ENCODE results near the gene ETS1.
A peak's percentile ranks its signal among the peaks of the same experiment; 100 is the strongest.

ETS1 gene

DNA sequence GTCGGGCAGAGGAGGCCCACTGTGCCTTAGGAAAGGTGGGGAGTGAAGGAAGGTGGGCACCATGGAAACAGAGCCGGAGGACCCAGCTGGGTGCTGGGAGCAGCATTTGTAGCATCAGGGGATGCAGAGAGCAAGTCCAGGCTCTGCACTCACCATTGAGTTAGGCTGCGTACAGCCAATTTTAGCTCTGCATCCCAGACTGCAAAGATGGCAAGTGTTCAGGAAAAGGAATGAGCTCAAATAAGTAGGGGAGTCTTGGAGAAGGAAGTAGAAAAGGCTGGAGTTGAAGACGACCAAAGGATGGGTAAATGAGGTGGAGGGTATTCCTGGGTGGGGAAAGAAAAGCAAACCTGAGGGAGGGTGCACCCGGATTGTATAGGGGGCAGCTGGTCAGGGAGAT is 31.6 kb upstream of the ETS1 start:
- no peak for DNase-seq

DNA sequence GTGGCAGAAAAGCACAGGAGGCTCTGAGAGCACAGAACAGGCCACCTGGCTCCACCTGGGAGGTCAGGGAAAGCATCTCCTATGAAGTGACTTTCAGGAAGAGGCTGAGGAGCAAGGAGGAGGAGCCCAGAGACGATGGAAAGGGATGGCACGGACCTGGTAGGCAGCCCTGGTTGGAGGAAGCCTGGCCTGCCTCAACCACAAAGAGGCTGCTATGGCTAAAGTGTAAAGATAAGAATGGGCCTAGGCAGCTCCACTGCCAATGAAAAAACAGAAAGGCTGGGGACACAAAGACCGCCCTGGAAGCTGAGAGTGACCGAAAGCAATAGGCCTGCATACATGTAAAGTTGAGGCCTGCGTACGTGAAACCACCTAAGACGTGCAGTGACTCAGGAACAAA is 31.2 kb upstream of the ETS1 start:
- peak; percentile 55 for DNase-seq

- peak; percentile 91 for DNase-seq
These were observed 28.8 kb upstream of the ETS1 start for GRCh38 chr11:128616161-128616560.

DNA sequence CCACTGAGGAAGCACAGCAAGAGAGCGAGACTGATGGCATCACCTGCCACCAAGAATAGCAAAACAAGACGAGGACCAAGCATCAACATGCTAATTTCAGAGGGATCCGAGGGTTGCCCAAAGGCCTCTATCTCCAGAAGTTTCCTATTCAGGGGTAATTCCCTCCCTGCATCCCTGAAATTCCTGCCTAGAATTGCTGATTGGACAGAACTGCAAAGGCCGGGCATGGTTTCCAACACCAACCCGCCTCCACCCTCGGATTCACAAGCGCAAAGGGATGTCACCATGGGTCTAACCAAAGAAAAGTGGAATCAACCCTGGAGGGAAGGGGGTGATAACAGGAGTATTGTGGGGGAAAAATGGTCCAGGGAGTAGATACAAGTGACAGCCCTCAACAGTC is 28.3 kb upstream of the ETS1 start:
- no peak for DNase-seq

- no peak for DNase-seq
These were observed 27.7 kb upstream of the ETS1 start for GRCh38 chr11:128615076-128615475.

DNA sequence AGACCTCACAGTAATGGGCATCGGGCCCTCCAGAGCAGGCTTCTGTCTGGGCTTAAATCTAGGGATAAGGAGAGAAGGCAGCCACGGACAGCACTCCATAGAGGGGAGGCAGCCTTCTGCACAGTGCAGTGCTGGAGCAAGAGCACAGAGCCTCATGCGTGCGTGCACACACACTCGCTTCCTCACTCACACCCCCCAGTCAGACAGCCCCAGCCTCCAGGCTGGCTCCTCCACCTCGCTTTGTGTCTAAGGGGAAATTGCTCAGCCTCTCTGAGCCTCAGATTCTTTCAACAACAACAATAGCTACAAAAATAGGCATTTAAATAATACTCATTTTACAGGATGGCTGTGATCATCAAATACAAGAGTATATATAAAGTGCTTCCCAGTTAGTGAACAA is 26.7 kb upstream of the ETS1 start:
- no peak for DNase-seq

- no peak for DNase-seq
These were observed 26.1 kb upstream of the ETS1 start for GRCh38 chr11:128613300-128613995.

DNA sequence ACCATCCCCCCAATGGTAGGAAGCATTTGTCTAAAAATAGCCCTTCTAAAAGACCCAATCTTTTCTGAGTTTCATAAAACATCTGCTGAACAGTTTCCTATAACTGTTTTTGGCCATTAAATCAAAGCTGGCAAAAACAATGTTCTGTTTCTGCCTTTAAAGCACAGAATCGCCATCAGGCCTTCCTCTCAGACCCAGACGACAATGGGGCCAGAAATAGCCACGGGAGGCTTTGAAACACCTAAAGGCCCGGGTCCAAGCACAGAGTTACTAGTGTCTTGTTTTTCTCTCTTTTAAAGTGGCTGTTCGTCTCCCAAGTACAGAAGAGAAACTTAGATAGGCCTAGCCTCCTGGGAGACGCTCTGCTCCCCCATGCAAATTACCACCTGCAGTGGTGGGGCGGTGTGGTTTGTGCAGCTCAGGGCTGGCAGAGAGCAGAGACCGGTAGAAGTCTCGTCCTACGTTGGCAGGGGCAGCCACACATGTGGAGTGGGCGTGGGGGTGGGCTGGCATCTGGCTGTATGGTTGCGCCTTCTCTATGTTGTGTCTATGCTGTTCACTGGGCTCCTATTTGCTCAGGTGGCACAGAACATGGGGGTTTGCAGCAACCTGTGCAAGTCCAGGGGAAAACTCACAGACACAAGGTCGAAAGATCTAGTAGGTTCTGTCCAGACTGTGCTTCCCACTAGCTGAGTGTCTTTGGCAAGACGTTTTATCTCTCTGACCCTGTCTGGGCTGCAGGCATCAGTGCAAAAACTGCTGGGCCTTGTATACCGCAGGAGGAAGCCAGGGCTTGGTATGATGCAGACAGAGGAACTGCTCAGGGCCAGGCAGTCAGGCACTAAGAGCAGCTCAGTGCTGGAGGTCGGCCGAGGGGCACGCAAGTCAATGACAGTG is 23.6 kb upstream of the ETS1 start:
- DNase-seq: peak; percentile 93

GRCh38 chr11:128609785-128610184 is 22.4 kb upstream of the ETS1 start:
- no peak for DNase-seq

- DNase-seq: no peak
These were observed 21.5 kb upstream of the ETS1 start for GRCh38 chr11:128608746-128609407.

- DNase-seq: peak; percentile 64
These were observed 20.5 kb upstream of the ETS1 start for GRCh38 chr11:128607819-128608218.

DNA sequence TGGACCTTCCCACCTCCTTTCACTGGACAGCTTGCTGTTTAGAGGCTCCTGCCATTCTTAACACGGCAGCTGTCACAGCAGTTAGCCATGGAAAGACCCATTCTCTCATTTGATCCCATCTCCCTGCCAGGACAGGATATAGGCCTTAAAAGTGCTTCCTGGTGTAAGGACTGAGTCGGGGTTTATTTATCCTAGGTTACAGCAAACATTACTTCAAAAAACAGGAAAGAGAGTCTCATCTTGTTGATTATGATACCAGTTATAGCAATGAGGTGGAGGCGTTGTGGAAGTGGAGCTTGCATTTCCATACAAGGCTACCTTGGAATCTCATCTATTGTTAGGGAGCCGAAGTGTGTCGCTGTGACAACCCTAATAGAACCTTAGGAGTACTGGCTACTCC is 17.4 kb upstream of the ETS1 start:
- no peak for DNase-seq

- DNase-seq: peak; percentile 55
These were observed 16.5 kb upstream of the ETS1 start for GRCh38 chr11:128603752-128604414.

DNA sequence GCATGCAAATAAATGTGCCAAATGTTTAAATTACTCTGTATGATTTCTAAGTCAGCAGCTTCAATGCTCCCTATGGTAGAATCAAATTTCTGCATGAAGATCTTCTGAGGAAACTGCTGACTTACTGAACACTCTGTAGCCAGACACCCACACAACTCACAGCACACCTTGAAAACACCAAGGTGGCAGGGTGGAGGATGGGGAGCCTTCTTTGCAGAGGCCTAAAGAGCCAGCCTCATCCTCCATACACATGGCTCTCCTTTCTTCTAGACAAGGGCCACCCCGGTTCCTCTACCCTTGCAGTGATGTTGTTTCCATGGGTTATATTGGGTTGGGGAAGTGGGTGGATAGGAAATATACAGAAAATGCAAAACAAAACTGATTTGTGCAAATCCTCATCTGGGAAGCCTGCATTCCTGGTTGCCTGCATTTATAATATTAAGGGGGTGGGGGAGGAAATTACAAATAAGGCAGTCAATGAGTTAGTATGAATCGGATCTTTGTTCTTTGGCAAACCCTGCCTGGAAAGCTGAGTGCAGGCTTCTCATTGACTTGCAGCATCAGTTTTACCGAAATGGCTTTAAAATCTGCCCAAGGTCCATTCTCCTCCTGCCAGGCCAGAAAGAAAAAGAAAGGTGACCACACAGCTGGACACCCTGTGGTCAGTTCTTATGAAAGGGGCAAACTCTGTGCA is 15.8 kb upstream of the ETS1 start:
- DNase-seq: no peak

- no peak for DNase-seq
These were observed 12.4 kb upstream of the ETS1 start for GRCh38 chr11:128599729-128600128.

- no peak for DNase-seq
These were observed 11.3 kb upstream of the ETS1 start for GRCh38 chr11:128598506-128599150.

- DNase-seq: no peak
These were observed 10.7 kb upstream of the ETS1 start for GRCh38 chr11:128598096-128598495.

GRCh38 chr11:128597209-128597608 is 9.9 kb upstream of the ETS1 start:
- DNase-seq: no peak

DNA sequence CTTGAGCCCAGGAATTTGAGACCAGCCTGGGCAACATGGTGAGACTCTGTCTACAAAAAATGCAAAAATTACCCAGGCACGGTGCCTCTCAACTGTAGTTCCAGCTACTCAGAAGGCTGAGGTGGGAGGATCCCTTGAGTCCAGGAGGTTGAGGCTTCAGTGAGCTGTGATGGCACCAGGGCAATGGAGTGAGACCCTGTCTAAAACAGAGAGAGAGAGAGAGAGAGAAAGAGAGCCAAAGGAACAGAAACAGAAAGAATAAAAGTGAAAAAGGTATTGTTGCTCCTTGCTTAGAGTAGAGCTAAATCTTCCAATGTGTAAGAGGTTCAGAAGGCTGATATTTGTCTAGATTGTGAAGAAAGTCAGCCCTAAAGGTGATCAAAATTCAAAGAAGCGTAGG is 8.9 kb upstream of the ETS1 start:
- DNase-seq: no peak

DNA sequence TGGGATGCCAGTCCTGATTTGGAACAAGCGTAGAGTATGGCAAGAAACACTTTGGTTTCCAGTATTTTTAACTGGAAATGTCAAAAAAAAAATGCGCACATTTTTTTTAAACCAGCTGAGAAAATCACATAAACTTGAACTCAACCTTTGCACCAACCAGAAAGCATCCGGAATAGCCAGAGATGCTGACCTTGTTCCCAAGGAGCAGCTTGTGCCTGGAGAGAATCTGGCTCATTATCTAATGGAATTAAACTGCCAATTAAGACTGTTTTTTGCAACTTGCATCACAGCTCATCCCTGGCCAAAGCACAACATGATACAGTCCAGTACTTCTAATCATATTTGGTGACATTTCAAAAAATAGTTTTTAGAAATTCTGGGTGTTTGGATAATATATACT is 8.4 kb upstream of the ETS1 start:
- no peak for DNase-seq

GRCh38 chr11:128595221-128595620 is 7.9 kb upstream of the ETS1 start:
- peak; percentile 49 for DNase-seq

DNA sequence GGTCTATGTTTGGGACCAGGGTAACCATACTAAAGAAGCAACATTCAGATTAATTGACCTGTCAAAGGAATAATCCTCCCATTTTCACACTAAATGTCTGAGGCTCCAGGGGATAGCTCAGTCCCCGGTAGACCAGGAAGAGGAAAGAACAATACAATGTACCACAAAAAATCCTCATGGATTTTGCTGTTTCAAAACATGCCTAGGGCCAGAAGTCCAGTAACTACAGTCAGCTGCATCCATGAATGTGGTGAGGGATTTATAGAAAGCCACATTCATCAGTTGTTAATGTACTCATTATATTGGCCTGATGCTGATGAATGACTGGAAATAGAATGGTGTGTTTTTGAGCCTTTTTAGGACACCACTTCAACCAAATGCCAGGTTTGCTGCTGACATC is 6.9 kb upstream of the ETS1 start:
- DNase-seq: no peak
